Nephron progenitor cell (in vitro differentiated cells): Measurements from ENCODE around the gene CIAO1.
"Not testable (repeated sequence)": the region's sequence is repeated elsewhere in the genome, so short reads cannot be mapped to it uniquely, and the experiment has no call there.

Experiments
- DNase-seq: peaks from one replicate; pipeline ENCODE4 v3.0.0; 2021
- H3K27ac Mint-ChIP-seq: 2 replicates; pipeline ENCODE4 v1.8.0; 2021; ENCODE audit warnings: mild to moderate bottlenecking, moderate library complexity, mixed read lengths
- H3K27me3 Mint-ChIP-seq: 2 replicates; pipeline ENCODE4 v1.8.0; 2021; ENCODE audit warnings: mild to moderate bottlenecking, low read depth, mixed read lengths; ENCODE audit not compliant: poor library complexity
- H3K36me3 Mint-ChIP-seq: 2 replicates; pipeline ENCODE4 v1.8.0; 2021; ENCODE audit warnings: low read depth, mixed read lengths
- H3K4me1 Mint-ChIP-seq: 2 replicates; pipeline ENCODE4 v1.8.0; 2021; ENCODE audit warnings: mixed read lengths
- H3K4me3 Mint-ChIP-seq: 2 replicates; pipeline ENCODE4 v1.8.0; 2021; ENCODE audit warnings: mild to moderate bottlenecking, moderate library complexity, mixed read lengths
- H3K9me3 Mint-ChIP-seq: 2 replicates; pipeline ENCODE4 v1.8.0; 2021; ENCODE audit warnings: mild to moderate bottlenecking, moderate library complexity, mixed read lengths
- CTCF ChIP-seq: fragments of 200-600 bp; sonication (generic); IDR thresholded peaks from 2 replicates; pipeline ENCODE4 v1.5.0; 2021; ENCODE audit warnings: antibody characterized with exemption

The CIAO1 gene

GRCh38 chr2:96274355-96275056 is 8.5 kb downstream of the CIAO1 start:
- H3K9me3 Mint-ChIP-seq = no peaks in the 10 kb centered on the region
- H3K27ac Mint-ChIP-seq = peak overlapping the region; percentile 83
- no peak overlapping the region for H3K4me3 Mint-ChIP-seq
- H3K36me3 Mint-ChIP-seq = peaks cover 80% of the 10 kb centered on the region
- peaks cover 3% of the 10 kb centered on the region for H3K27me3 Mint-ChIP-seq
- H3K4me1 Mint-ChIP-seq = no peaks in the 10 kb centered on the region
- DNase-seq = no peak
- TF ChIP-seq CTCF = no peak

- Mint-ChIP-seq H3K27ac (no peak overlapping the region), H3K27me3 (peaks cover 3% of the 10 kb centered on the region), H3K4me1 (no peaks in the 10 kb centered on the region), H3K36me3 (peaks cover 82% of the 10 kb centered on the region), H3K9me3 (no peaks in the 10 kb centered on the region), H3K4me3 (no peak overlapping the region)
- DNase-seq = no peak
- no peak for TF ChIP-seq CTCF
These were observed 10.9 kb downstream of the CIAO1 start for GRCh38 chr2:96276787-96277499.

GRCh38 chr2:96287273-96287856 is 21.3 kb downstream of the CIAO1 start:
- no peak for TF ChIP-seq CTCF
- no peak for DNase-seq
- H3K36me3 Mint-ChIP-seq = peaks cover 82% of the 10 kb centered on the region
- no peaks in the 10 kb centered on the region for H3K4me1 Mint-ChIP-seq
- H3K4me3 Mint-ChIP-seq = no peak overlapping the region
- H3K27ac Mint-ChIP-seq = no peak overlapping the region
- H3K27me3 Mint-ChIP-seq = no peaks in the 10 kb centered on the region
- H3K9me3 Mint-ChIP-seq = no peaks in the 10 kb centered on the region

GRCh38 chr2:96291751-96292150 is 25.7 kb downstream of the CIAO1 start:
- Mint-ChIP-seq H3K27me3 (no peaks in the 10 kb centered on the region), H3K4me1 (no peaks in the 10 kb centered on the region), H3K27ac (no peak overlapping the region), H3K36me3 (peaks cover 90% of the 10 kb centered on the region), H3K9me3 (no peaks in the 10 kb centered on the region), H3K4me3 (no peak overlapping the region)
- no peak for DNase-seq
- no peak for TF ChIP-seq CTCF

- not testable (repeated sequence) for H3K4me1 Mint-ChIP-seq, H3K27ac Mint-ChIP-seq, H3K27me3 Mint-ChIP-seq, DNase-seq, H3K9me3 Mint-ChIP-seq, H3K4me3 Mint-ChIP-seq
- peaks cover 90% of the 10 kb centered on the region for H3K36me3 Mint-ChIP-seq
These were observed 28.2 kb downstream of the CIAO1 start for GRCh38 chr2:96294271-96294670.

- H3K9me3 Mint-ChIP-seq = no peaks in the 10 kb centered on the region
- H3K27ac Mint-ChIP-seq = no peak overlapping the region
- TF ChIP-seq CTCF = no peak
- peaks cover 7% of the 10 kb centered on the region for H3K4me1 Mint-ChIP-seq
- peaks cover 81% of the 10 kb centered on the region for H3K36me3 Mint-ChIP-seq
- H3K4me3 Mint-ChIP-seq = no peak overlapping the region
- no peaks in the 10 kb centered on the region for H3K27me3 Mint-ChIP-seq
- no peak for DNase-seq
These were observed 30.9 kb downstream of the CIAO1 start for GRCh38 chr2:96296925-96297324.
